H1 (cell line): ENCODE data around the gene OR6K2. TPM values are rescaled to one million over a fixed set of nuclear protein-coding genes. Genes with fewer than 3 reads are reported as not detected.

Experiments used
- CTCF ChIA-PET: fragments of 300-600 bp; sonication (Branson Sonifier 250); formaldehyde crosslinking; loops from one replicate; lab custom pipeline; 2021; ENCODE audit not compliant: partially characterized antibody; lab: Charles Lee
- POLR2A ChIA-PET: fragments of 300-600 bp; sonication (Branson Sonifier 250); formaldehyde crosslinking; loops from one replicate; lab custom pipeline; 2021; ENCODE audit warnings: inconsistent platforms; ENCODE audit not compliant: partially characterized antibody; lab: Charles Lee
- DNase-seq, 2 experiments: peaks; one replicate each; pipeline versions ENCODE4 v3.0.0 to v3.0.0-alpha.2; 2010 to 2022; ENCODE audit warnings: low spot score in 2 of 2, low read depth in 1 of 2, mixed read lengths in 1 of 2
- FAIRE-seq: peaks from 2 replicates; lab custom pipeline; 2011; peaks lifted over from hg19 to GRCh38; lab: Jason Lieb, UNC
- H2AFZ ChIP-seq: 2 replicates; pipeline ENCODE4 v1.8.1; 2012; ENCODE audit warnings: low read length, inconsistent platforms
- H2AK5ac ChIP-seq: 2 replicates; pipeline ENCODE4 v1.6.1; 2013; ENCODE audit warnings: low read depth, low read length
- H2BK120ac ChIP-seq: replicated peaks from 2 replicates; pipeline ENCODE3; 2013; ENCODE audit warnings: low read depth, low read length, inconsistent platforms
- H2BK12ac ChIP-seq: 2 replicates; pipeline ENCODE4 v1.6.1; 2013; ENCODE audit warnings: low read depth, low read length
- H2BK15ac ChIP-seq: 2 replicates; pipeline ENCODE4 v1.6.1; 2013; ENCODE audit warnings: low read length
- H2BK20ac ChIP-seq: 2 replicates; pipeline ENCODE4 v1.6.1; 2013; ENCODE audit warnings: low read length
- H2BK5ac ChIP-seq: 2 replicates; pipeline ENCODE4 v1.6.1; 2013; ENCODE audit warnings: low read depth, low read length
- H3K14ac ChIP-seq: 2 replicates; pipeline ENCODE4 v1.6.1; 2013; ENCODE audit warnings: inconsistent platforms; ENCODE audit not compliant: insufficient read length
- H3K18ac ChIP-seq: 2 replicates; pipeline ENCODE4 v1.6.1; 2013; ENCODE audit warnings: low read length; ENCODE audit errors: extremely low read depth
- H3K23ac ChIP-seq: 2 replicates; pipeline ENCODE4 v1.6.1; 2013; ENCODE audit warnings: inconsistent platforms; ENCODE audit not compliant: insufficient read length
- H3K23me2 ChIP-seq: 2 replicates; pipeline ENCODE4 v1.6.1; 2013; ENCODE audit warnings: low read depth, low read length
- H3K27ac ChIP-seq: 2 replicates; pipeline ENCODE4 v1.6.1; 2011; ENCODE audit warnings: low read depth, low read length, inconsistent platforms
- H3K27me3 ChIP-seq, 4 experiments: replicated peaks in 1 of 4; 1 replicate in 1 of 4; 2 replicates in 3 of 4; pipeline versions ENCODE4 v1.6.1 to v1.8.1; 2011 to 2013; ENCODE audit warnings: low read length in 3 of 4, mild to moderate bottlenecking in 3 of 4, inconsistent platforms in 2 of 4, mixed read lengths in 2 of 4, moderate library complexity in 1 of 4; ENCODE audit not compliant: control insufficient read depth in 3 of 4, insufficient read depth in 3 of 4; ENCODE audit errors: extremely low read depth in 1 of 4
- H3K36me3 ChIP-seq, 4 experiments: 2 replicates each; pipeline versions ENCODE4 v1.6.1 to v1.8.1; 2011 to 2013; ENCODE audit warnings: mild to moderate bottlenecking in 4 of 4, low read length in 3 of 4, moderate library complexity in 2 of 4, control low read depth in 1 of 4, inconsistent platforms in 1 of 4; ENCODE audit not compliant: insufficient read depth in 4 of 4, control insufficient read depth in 2 of 4
- H3K4ac ChIP-seq: replicated peaks from 2 replicates; pipeline ENCODE3; 2013; ENCODE audit warnings: low read length, low read depth, mixed read lengths, inconsistent platforms; ENCODE audit not compliant: insufficient read length
- H3K4me1 ChIP-seq, 4 experiments: replicated peaks in 1 of 4; 1 replicate in 1 of 4; 2 replicates in 3 of 4; pipeline versions ENCODE4 v1.6.1 to v1.8.1; 2011 to 2013; ENCODE audit warnings: low read length in 3 of 4, inconsistent platforms in 2 of 4, mixed read lengths in 1 of 4; ENCODE audit not compliant: insufficient read depth in 4 of 4, control insufficient read depth in 3 of 4
- H3K4me2 ChIP-seq, 2 experiments: 2 replicates each; pipeline versions ENCODE4 v1.6.1 to v1.8.1; 2011 to 2013; ENCODE audit warnings: low read depth in 2 of 2, low read length in 2 of 2, control low read depth in 1 of 2, inconsistent platforms in 1 of 2, mild to moderate bottlenecking in 1 of 2; ENCODE audit not compliant: insufficient read depth in 1 of 2
- H3K4me3 ChIP-seq, 4 experiments: fragments of 200-600, 300-600 bp in 1 of 4; sonication (generic), shearing (Covaris generic), sonication (Bioruptor Twin) in 1 of 4; 2 replicates each; pipeline versions ENCODE4 v1.5.1 to v1.8.1; 2011 to 2016; ENCODE audit warnings: low read length in 4 of 4, low read depth in 3 of 4, control low read depth in 2 of 4, inconsistent platforms in 2 of 4, mild to moderate bottlenecking in 2 of 4, mixed read lengths in 1 of 4, moderate library complexity in 1 of 4; ENCODE audit not compliant: insufficient read depth in 2 of 4; ENCODE audit errors: extremely low read depth in 1 of 4
- H3K56ac ChIP-seq: replicated peaks from 2 replicates; pipeline ENCODE3; 2013; ENCODE audit warnings: low read depth, mild to moderate bottlenecking, mixed read lengths, low read length, inconsistent platforms; ENCODE audit not compliant: insufficient read length
- H3K79me1 ChIP-seq: 2 replicates; pipeline ENCODE4 v1.6.1; 2013; ENCODE audit warnings: low read depth, low read length, control low read depth
- H3K79me2 ChIP-seq, 2 experiments: 2 replicates each; pipeline versions ENCODE4 v1.6.1 to v1.8.1; 2012 to 2013; ENCODE audit warnings: low read length in 2 of 2, mild to moderate bottlenecking in 2 of 2, inconsistent platforms in 1 of 2; ENCODE audit not compliant: insufficient read depth in 2 of 2, control insufficient read depth in 1 of 2
- H3K9ac ChIP-seq, 4 experiments: replicated peaks in 1 of 4; 1 replicate in 1 of 4; 2 replicates in 3 of 4; pipeline versions ENCODE4 v1.6.1 to v1.8.1; 2011 to 2013; ENCODE audit warnings: low read depth in 3 of 4, low read length in 3 of 4, control low read depth in 2 of 4, mild to moderate bottlenecking in 2 of 4, moderate library complexity in 2 of 4, inconsistent platforms in 1 of 4; ENCODE audit errors: extremely low read depth in 1 of 4
- H3K9me3 ChIP-seq, 2 experiments: 2 replicates each; pipeline versions ENCODE4 v1.6.1 to v1.8.1; 2012 to 2013; ENCODE audit warnings: mild to moderate bottlenecking in 2 of 2, moderate library complexity in 2 of 2, control low read depth in 1 of 2, inconsistent platforms in 1 of 2, low read depth in 1 of 2, low read length in 1 of 2, mixed read lengths in 1 of 2; ENCODE audit not compliant: insufficient read depth in 2 of 2
- H4K20me1 ChIP-seq, 2 experiments: replicated peaks in 1 of 2; 2 replicates each; pipeline versions ENCODE3 to v1.8.1; 2011 to 2013; ENCODE audit warnings: inconsistent platforms in 2 of 2, low read length in 2 of 2, mild to moderate bottlenecking in 1 of 2; ENCODE audit not compliant: insufficient read depth in 2 of 2, control insufficient read depth in 1 of 2
- H4K5ac ChIP-seq: 2 replicates; pipeline ENCODE4 v1.6.1; 2013; ENCODE audit warnings: low read length, low read depth, mixed read lengths, inconsistent platforms; ENCODE audit not compliant: insufficient read length
- H4K8ac ChIP-seq: 2 replicates; pipeline ENCODE4 v1.8.0; 2013; ENCODE audit warnings: mild to moderate bottlenecking, moderate library complexity, low read length, inconsistent platforms; ENCODE audit not compliant: insufficient read depth; ENCODE audit errors: extremely low read depth
- H4K91ac ChIP-seq: replicated peaks from 2 replicates; pipeline ENCODE3; 2013; ENCODE audit warnings: low read length, mixed read lengths, inconsistent platforms; ENCODE audit not compliant: insufficient read length
- EZH2 ChIP-seq: fragments of 200-600 bp; sonication (generic); IDR thresholded peaks from 2 replicates; pipeline ENCODE4 v1.7.1; 2012; ENCODE audit warnings: low read depth, mild to moderate bottlenecking, moderate library complexity, low read length, inconsistent platforms; ENCODE audit not compliant: severe bottlenecking
- NRF1 ChIP-seq: IDR thresholded peaks from 2 replicates; pipeline ENCODE4 v1.6.1; 2011; ENCODE audit warnings: mild to moderate bottlenecking, low read depth, low read length, improper control_type of control experiment
- SP1 ChIP-seq: IDR thresholded peaks from 2 replicates; pipeline ENCODE4 v1.6.1; 2011; ENCODE audit warnings: low read depth, low read length
- TEAD4 ChIP-seq: IDR thresholded peaks from 2 replicates; pipeline ENCODE4 v1.6.1; 2012; ENCODE audit warnings: low read depth, low read length, inconsistent platforms, mixed read lengths
- WGBS, 2 experiments: shearing (Covaris generic) in 1 of 2; methylation state at CpG; one replicate each; pipeline versions ENCODE4 v1.1.6 to v1.1.7; 2013 to 2015; ENCODE audit warnings: low lambda C conversion rate in 2 of 2, mixed read lengths in 2 of 2, inconsistent platforms in 1 of 2, low coverage in 1 of 2, missing lambda C conversion rate in 1 of 2; ENCODE audit not compliant: insufficient replicate concordance in 2 of 2, insufficient coverage in 1 of 2, insufficient read length in 1 of 2; ENCODE audit errors: extremely low coverage in 1 of 2, missing lambda C conversion rate in 1 of 2; 5-methylcytosine and 5-hydroxymethylcytosine counted together
- polyA plus RNA-seq, 7 experiments: library from polyadenylated mRNA; depleted of rRNA in 3 of 7; stranded (reverse) in 5 of 7; unstranded in 2 of 7; fragments of >200 nt in 5 of 7; fragments of 200-250 nt in 2 of 7; gene quantifications; 1 replicate in 5 of 7; 2 replicates in 1 of 7; 4 replicates in 1 of 7; pipeline versions ENCODE4 v1.2.1 to v1.2.3, GENCODE V29; 2011 to 2013; ENCODE audit warnings: missing spikeins in 2 of 7, mixed read lengths in 2 of 7
- total RNA-seq: library from RNA; stranded (reverse); fragmentation: NEBNext Ultra II Directional; extraction: Animal tissue kit (Norgen Biotek cat#: 25700); gene quantifications from 2 replicates; pipeline ENCODE4 v1.2.1, GENCODE V29; 2021

The OR6K2 gene
- total and polyA plus RNA-seq, 2 of the 8 experiments (the other 6 are each of a cell fraction or from before 2014, with no cell fraction given), result not detected

GRCh38 chr1:158681606-158682005, 18.8 kb downstream of the OR6K2 start:
- H3K23ac ChIP-seq, result no peak overlapping the region

More at GRCh38 chr1:158681606-158682005, 18.8 kb downstream of the OR6K2 start:
- H2BK15ac ChIP-seq, result no peak overlapping the region
- DNase-seq (no peak), FAIRE-seq (no peak)
- no peak overlapping the region for H3K9ac ChIP-seq
- no peak overlapping the region for H2BK5ac ChIP-seq
- H3K4ac ChIP-seq, result no peak overlapping the region
- no peak overlapping the region for H4K91ac ChIP-seq
- no peak overlapping the region for H2BK20ac ChIP-seq
- no peak overlapping the region for H3K4me2 ChIP-seq
- no peak overlapping the region for H3K14ac ChIP-seq
- H3K18ac ChIP-seq, result no peak overlapping the region
- no peak overlapping the region for H3K27ac ChIP-seq
- no peaks in the 10 kb centered on the region for H3K23me2 ChIP-seq
- peak overlapping the region; percentile 15; the same call in 1 of the 2 replicates for H2AFZ ChIP-seq
- no peak for TF ChIP-seq EZH2
- TF ChIP-seq TEAD4, result no peak
- TF ChIP-seq SP1, result no peak
- no peak for TF ChIP-seq NRF1
- no peaks in the 10 kb centered on the region for H4K20me1 ChIP-seq
- WGBS, 2 experiments, result 92% methylated on average over 2 of the region's 2 CpGs; no CpG with 5 or more reads in 1 of the 2 experiments
- ChIA-PET POLR2A (no interaction called here), CTCF (no interaction called here)
- no peak overlapping the region for H2BK120ac ChIP-seq
- H3K4me1 ChIP-seq, result no peaks in the 10 kb centered on the region
- no peak overlapping the region for H2AK5ac ChIP-seq
- no peaks in the 10 kb centered on the region for H3K9me3 ChIP-seq
- H3K79me2 ChIP-seq, result no peaks in the 10 kb centered on the region
- no peak overlapping the region for H3K4me3 ChIP-seq
- no peak overlapping the region for H4K5ac ChIP-seq
- no peak overlapping the region for H2BK12ac ChIP-seq
- no peaks in the 10 kb centered on the region for H3K27me3 ChIP-seq
- no peak overlapping the region for H4K8ac ChIP-seq
- no peaks in the 10 kb centered on the region for H3K79me1 ChIP-seq
- no peak overlapping the region for H3K56ac ChIP-seq
- H3K36me3 ChIP-seq, result no peaks in the 10 kb centered on the region
